ENCODE data around the gene ADIG. TPM values are rescaled to one million over a fixed set of nuclear protein-coding genes. Genes with fewer than 3 reads are reported as not detected.

Gene ADIG
- total and polyA plus RNA-seq, 2 of the 13 experiments (the other 11 are each of a cell fraction or from before 2014, with no cell fraction given): 0.15 TPM; not detected in 1

- TF ChIP-seq ZFP91 (CRISPR knock-in tag; IDR thresholded peaks at IDR 0.05; ENCODE audit: borderline replicate concordance) (no peak; the same call in 1 of the 2 replicates), ZNF713 (CRISPR knock-in tag; IDR thresholded peaks at IDR 0.05) (no peak), ZNF720 (CRISPR knock-in tag; IDR thresholded peaks at IDR 0.05) (no peak), RNF2 (conservative IDR thresholded peaks at IDR 0.05; ENCODE audit: low read depth) (no peak), ZNF337 (CRISPR knock-in tag; IDR thresholded peaks at IDR 0.05; ENCODE audit: borderline replicate concordance, low read depth) (no peak), ZNF616 (CRISPR knock-in tag; IDR thresholded peaks at IDR 0.05; ENCODE audit: low read depth) (no peak), SRY (CRISPR knock-in tag; IDR thresholded peaks at IDR 0.05) (no peak), TEAD2 (CRISPR knock-in tag; IDR thresholded peaks at IDR 0.05) (no peak), USF2 (IDR thresholded peaks at IDR 0.05; ENCODE audit: low read depth, low read length) (no peak), USF2 (CRISPR knock-in tag; IDR thresholded peaks at IDR 0.05; ENCODE audit: borderline replicate concordance) (no peak), ESRRA (CRISPR knock-in tag; IDR thresholded peaks at IDR 0.05; ENCODE audit: low read depth) (peak; percentile 92), ZNF281 (CRISPR knock-in tag; IDR thresholded peaks at IDR 0.05; ENCODE audit: borderline replicate concordance) (peak; percentile 92), ZNF263 (CRISPR knock-in tag; IDR thresholded peaks at IDR 0.05) (no peak), ATF6 (CRISPR knock-in tag; conservative IDR thresholded peaks at IDR 0.05) (no peak), AGO2 (optimal IDR thresholded peaks at IDR 0.05; ENCODE audit: low read depth, low read length) (no peak), CBFB (CRISPR knock-in tag; IDR thresholded peaks at IDR 0.05) (0 out of 2 replicates have a peak, but pooled peaks have one; percentile 62), FOSL1 (CRISPR knock-in tag; IDR thresholded peaks at IDR 0.05; ENCODE audit: borderline replicate concordance) (peak; percentile 98), DRAP1 (CRISPR knock-in tag; IDR thresholded peaks at IDR 0.05) (no peak; the same call in none of the 2 replicates)
Measured at GRCh38 chr20:38604873-38605303, 23.9 kb downstream of the ADIG start (continued).

Data from HepG2 (cell line).